ENCODE results near the gene GPR162.

DNA sequence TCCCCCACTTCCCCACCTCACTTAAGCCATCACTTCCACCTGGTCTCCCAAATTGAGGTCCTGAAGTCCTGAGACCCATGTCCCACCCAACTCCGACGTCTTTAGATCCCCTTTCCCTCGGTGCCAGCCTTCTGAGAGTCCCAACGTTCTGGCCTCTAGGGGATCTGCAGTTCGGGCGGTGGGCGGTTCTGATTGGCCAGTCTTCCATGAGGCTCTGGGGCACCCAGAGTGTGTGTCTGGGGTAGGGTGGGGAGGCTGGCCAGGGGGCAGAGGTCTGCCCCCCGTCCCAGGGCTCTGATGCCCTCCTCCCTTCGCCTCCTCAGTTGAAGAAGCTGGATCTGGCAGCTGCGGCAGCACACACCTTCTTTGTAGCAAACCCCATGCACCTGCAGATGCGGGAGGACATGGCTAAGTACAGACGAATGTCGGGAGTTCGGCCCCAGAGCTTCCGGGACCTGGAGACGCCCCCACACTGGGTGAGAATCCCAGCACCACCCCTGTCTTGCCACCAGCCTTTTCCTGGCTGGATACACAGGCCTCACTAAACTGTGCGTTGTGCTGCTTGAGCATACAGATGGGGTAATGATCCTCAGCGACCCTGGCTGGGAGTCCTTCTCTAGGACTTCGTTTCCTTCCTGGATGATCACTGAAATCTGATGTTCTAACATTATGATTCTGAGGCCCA lies 8.1 kb downstream of the GPR162 start:
- TF ChIP-seq, protein P1, sequence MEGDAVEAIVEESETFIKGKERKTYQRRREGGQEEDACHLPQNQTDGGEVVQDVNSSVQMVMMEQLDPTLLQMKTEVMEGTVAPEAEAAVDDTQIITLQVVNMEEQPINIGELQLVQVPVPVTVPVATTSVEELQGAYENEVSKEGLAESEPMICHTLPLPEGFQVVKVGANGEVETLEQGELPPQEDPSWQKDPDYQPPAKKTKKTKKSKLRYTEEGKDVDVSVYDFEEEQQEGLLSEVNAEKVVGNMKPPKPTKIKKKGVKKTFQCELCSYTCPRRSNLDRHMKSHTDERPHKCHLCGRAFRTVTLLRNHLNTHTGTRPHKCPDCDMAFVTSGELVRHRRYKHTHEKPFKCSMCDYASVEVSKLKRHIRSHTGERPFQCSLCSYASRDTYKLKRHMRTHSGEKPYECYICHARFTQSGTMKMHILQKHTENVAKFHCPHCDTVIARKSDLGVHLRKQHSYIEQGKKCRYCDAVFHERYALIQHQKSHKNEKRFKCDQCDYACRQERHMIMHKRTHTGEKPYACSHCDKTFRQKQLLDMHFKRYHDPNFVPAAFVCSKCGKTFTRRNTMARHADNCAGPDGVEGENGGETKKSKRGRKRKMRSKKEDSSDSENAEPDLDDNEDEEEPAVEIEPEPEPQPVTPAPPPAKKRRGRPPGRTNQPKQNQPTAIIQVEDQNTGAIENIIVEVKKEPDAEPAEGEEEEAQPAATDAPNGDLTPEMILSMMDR (IDR thresholded peaks at IDR 0.05), result no peak
- no peak for TF ChIP-seq POLR2AphosphoS5 (IDR thresholded peaks at IDR 0.05)
- no peak for TF ChIP-seq EP300 (IDR thresholded peaks at IDR 0.05)

All from suprapubic skin (tissue), 4 donors.